ENCODE data around the gene OPN4.

Gene OPN4

GRCh38 chr10:86709396-86710185 is 55.2 kb downstream of the OPN4 start:
- TF ChIP-seq TAF1 (IDR thresholded peaks at IDR 0.05; ENCODE audit: borderline replicate concordance, low read depth, low read length) (no peak), POLR2A (IDR thresholded peaks at IDR 0.05; ENCODE audit: low read depth, low read length) (no peak), POLR2AphosphoS5 (IDR thresholded peaks at IDR 0.05; ENCODE audit: low read depth, low read length) (no peak)
- no peak for FAIRE-seq

GRCh38 chr10:86710987-86711512 is 56.7 kb downstream of the OPN4 start:
- peak; percentile 96 for FAIRE-seq
- peak; percentile 96 for DNase-seq (ENCODE audit: insufficient read length)
- 0 out of 2 replicates have a peak, but pooled peaks have one; percentile 50 for TF ChIP-seq TAF1 (IDR thresholded peaks at IDR 0.05; ENCODE audit: borderline replicate concordance, low read depth, low read length)
- peak; percentile 65; the same call in 1 of the 2 replicates for TF ChIP-seq POLR2A (IDR thresholded peaks at IDR 0.05; ENCODE audit: low read depth, low read length)
- TF ChIP-seq POLR2AphosphoS5 (IDR thresholded peaks at IDR 0.05; ENCODE audit: low read depth, low read length): peak; percentile 51

More at GRCh38 chr10:86709396-86710185, 55.2 kb downstream of the OPN4 start:
- no peak for DNase-seq (ENCODE audit: insufficient read length)

- no peak for TF ChIP-seq POLR2AphosphoS5 (IDR thresholded peaks at IDR 0.05; ENCODE audit: low read depth, low read length)
- TF ChIP-seq TAF1 (IDR thresholded peaks at IDR 0.05; ENCODE audit: borderline replicate concordance, low read depth, low read length): no peak
- TF ChIP-seq POLR2A (IDR thresholded peaks at IDR 0.05; ENCODE audit: low read depth, low read length): no peak; the same call in 1 of the 2 replicates
- DNase-seq (ENCODE audit: insufficient read length) (peak; percentile 74), FAIRE-seq (peak; percentile 95)
Measured at GRCh38 chr10:86711513-86712316, 57.4 kb downstream of the OPN4 start.

- no peak for FAIRE-seq
- peak; percentile 60 for DNase-seq (ENCODE audit: insufficient read length)
- no peak; the same call in 1 of the 2 replicates for TF ChIP-seq POLR2AphosphoS5 (IDR thresholded peaks at IDR 0.05; ENCODE audit: low read depth, low read length)
- TF ChIP-seq POLR2A (IDR thresholded peaks at IDR 0.05; ENCODE audit: low read depth, low read length): no peak; the same call in 1 of the 2 replicates
- no peak for TF ChIP-seq TAF1 (IDR thresholded peaks at IDR 0.05; ENCODE audit: borderline replicate concordance, low read depth, low read length)
Measured at GRCh38 chr10:86712317-86712707, 58.0 kb downstream of the OPN4 start.

GRCh38 chr10:86715156-86715795 is 60.9 kb downstream of the OPN4 start:
- TF ChIP-seq TAF1 (IDR thresholded peaks at IDR 0.05; ENCODE audit: borderline replicate concordance, low read depth, low read length) (no peak), POLR2A (IDR thresholded peaks at IDR 0.05; ENCODE audit: low read depth, low read length) (no peak), POLR2AphosphoS5 (IDR thresholded peaks at IDR 0.05; ENCODE audit: low read depth, low read length) (no peak)
- FAIRE-seq (no peak), DNase-seq (ENCODE audit: insufficient read length) (no peak)

GRCh38 chr10:86715836-86716235 is 61.5 kb downstream of the OPN4 start:
- TF ChIP-seq POLR2A (IDR thresholded peaks at IDR 0.05; ENCODE audit: low read depth, low read length) (no peak), POLR2AphosphoS5 (IDR thresholded peaks at IDR 0.05; ENCODE audit: low read depth, low read length) (no peak), TAF1 (IDR thresholded peaks at IDR 0.05; ENCODE audit: borderline replicate concordance, low read depth, low read length) (no peak)
- no peak for DNase-seq (ENCODE audit: insufficient read length)
- no peak for FAIRE-seq
